ENCODE data around the gene ART5.

DNA sequence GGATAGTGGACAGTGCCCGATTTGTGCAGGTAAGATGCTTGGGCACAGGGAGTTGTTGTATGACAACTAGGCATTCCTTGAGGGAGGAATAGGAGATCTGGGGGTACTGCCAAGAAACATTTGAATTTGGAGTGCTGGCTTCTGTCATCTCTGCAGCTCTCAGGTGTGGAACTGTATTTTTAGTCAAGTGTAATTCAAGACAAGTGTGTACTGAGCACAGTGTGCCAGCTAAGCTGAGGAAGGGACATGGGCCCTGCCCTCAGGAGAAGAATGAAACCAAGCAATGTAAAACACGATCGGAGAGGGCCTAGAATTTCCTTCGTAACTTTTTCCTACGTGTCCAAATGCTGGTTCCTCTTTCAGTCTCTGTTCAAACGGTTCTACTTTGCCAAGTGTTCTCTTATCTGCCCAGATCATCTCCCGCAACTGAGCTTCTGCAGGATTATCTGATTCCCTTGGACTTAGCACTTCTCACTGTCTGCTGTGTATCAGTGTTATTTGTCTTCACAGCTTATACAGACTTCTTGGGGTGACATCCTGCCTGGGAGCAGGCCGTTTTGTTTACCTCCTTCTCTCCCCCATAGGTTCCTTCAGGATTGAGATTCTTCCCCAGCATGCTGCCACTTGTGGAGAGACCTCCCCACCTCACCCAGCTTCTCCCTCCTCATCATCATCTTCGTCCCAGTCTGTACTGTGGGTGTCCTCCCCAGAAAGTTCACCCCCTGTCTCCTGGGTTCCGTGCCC lies 27.6 kb downstream of the ART5 start:
- TF ChIP-seq, protein P1, sequence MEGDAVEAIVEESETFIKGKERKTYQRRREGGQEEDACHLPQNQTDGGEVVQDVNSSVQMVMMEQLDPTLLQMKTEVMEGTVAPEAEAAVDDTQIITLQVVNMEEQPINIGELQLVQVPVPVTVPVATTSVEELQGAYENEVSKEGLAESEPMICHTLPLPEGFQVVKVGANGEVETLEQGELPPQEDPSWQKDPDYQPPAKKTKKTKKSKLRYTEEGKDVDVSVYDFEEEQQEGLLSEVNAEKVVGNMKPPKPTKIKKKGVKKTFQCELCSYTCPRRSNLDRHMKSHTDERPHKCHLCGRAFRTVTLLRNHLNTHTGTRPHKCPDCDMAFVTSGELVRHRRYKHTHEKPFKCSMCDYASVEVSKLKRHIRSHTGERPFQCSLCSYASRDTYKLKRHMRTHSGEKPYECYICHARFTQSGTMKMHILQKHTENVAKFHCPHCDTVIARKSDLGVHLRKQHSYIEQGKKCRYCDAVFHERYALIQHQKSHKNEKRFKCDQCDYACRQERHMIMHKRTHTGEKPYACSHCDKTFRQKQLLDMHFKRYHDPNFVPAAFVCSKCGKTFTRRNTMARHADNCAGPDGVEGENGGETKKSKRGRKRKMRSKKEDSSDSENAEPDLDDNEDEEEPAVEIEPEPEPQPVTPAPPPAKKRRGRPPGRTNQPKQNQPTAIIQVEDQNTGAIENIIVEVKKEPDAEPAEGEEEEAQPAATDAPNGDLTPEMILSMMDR (IDR thresholded peaks at IDR 0.05 in 8 of 11, conservative IDR thresholded peaks at IDR 0.05 in 3 of 11): no peak
- TF ChIP-seq POLR2A (IDR thresholded peaks at IDR 0.05): no peak
